H9 (cell line): ENCODE data around the gene BPIFB6. TPM values are rescaled to one million over a fixed set of nuclear protein-coding genes. Genes with fewer than 3 reads are reported as not detected.

Experiments used
- DNase-seq: peaks from one replicate; pipeline ENCODE4 v3.0.0-alpha.2; 2017
- H2AFZ ChIP-seq: one replicate; pipeline ENCODE4 v1.6.1; 2013; ENCODE audit warnings: mild to moderate bottlenecking, low read length, control low read depth, moderate library complexity
- H2AK5ac ChIP-seq: 2 replicates; pipeline ENCODE4 v1.6.1; 2013; ENCODE audit warnings: low read length, control low read depth, mixed read lengths; ENCODE audit not compliant: insufficient read length
- H2BK120ac ChIP-seq: one replicate; pipeline ENCODE4 v1.6.1; 2013; ENCODE audit warnings: low read depth, mild to moderate bottlenecking, low read length, control low read depth, inconsistent platforms; ENCODE audit not compliant: poor library complexity, severe bottlenecking
- H2BK12ac ChIP-seq: 2 replicates; pipeline ENCODE4 v1.6.1; 2013; ENCODE audit warnings: low read length, control low read depth, mixed read lengths, low read depth; ENCODE audit not compliant: insufficient read length
- H2BK15ac ChIP-seq: 2 replicates; pipeline ENCODE4 v1.6.1; 2013; ENCODE audit warnings: low read depth, low read length, control low read depth
- H2BK20ac ChIP-seq: one replicate; pipeline ENCODE4 v1.6.1; 2013; ENCODE audit warnings: low read depth, mild to moderate bottlenecking, low read length, control low read depth, inconsistent platforms; ENCODE audit not compliant: poor library complexity, severe bottlenecking
- H2BK5ac ChIP-seq: 2 replicates; pipeline ENCODE4 v1.6.1; 2013; ENCODE audit warnings: low read length, control low read depth, mixed read lengths; ENCODE audit not compliant: insufficient read length
- H3K14ac ChIP-seq: 2 replicates; pipeline ENCODE4 v1.6.1; 2013; ENCODE audit warnings: low read length, control low read depth; ENCODE audit not compliant: insufficient read depth
- H3K18ac ChIP-seq: 2 replicates; pipeline ENCODE4 v1.6.1; 2013; ENCODE audit warnings: low read depth, mild to moderate bottlenecking, mixed read lengths, low read length, control low read depth; ENCODE audit not compliant: insufficient read length
- H3K23ac ChIP-seq: 2 replicates; pipeline ENCODE4 v1.6.1; 2013; ENCODE audit warnings: low read length, control low read depth, mixed read lengths, low read depth; ENCODE audit not compliant: insufficient read length
- H3K23me2 ChIP-seq: 2 replicates; pipeline ENCODE4 v1.6.1; 2013; ENCODE audit warnings: low read depth, mild to moderate bottlenecking, mixed read lengths, low read length, control low read depth; ENCODE audit not compliant: insufficient read length, poor library complexity, severe bottlenecking
- H3K27ac ChIP-seq: 2 replicates; pipeline ENCODE4 v1.5.1; 2013; ENCODE audit warnings: low read length, control low read depth, mixed read lengths, low read depth; ENCODE audit not compliant: insufficient read length
- H3K27me3 ChIP-seq: 2 replicates; pipeline ENCODE4 v1.6.1; 2013; ENCODE audit warnings: low read length, control low read depth, inconsistent platforms; ENCODE audit not compliant: insufficient read depth
- H3K4ac ChIP-seq: 2 replicates; pipeline ENCODE4 v1.6.1; 2013; ENCODE audit warnings: low read depth, mild to moderate bottlenecking, control low read depth, inconsistent platforms, low read length, moderate library complexity
- H3K4me1 ChIP-seq: 2 replicates; pipeline ENCODE4 v1.6.1; 2013; ENCODE audit warnings: low read length, control low read depth, inconsistent platforms; ENCODE audit not compliant: insufficient read depth
- H3K4me2 ChIP-seq: 2 replicates; pipeline ENCODE4 v1.6.1; 2013; ENCODE audit warnings: low read length, control low read depth, mixed read lengths; ENCODE audit not compliant: insufficient read length, insufficient read depth
- H3K56ac ChIP-seq: 2 replicates; pipeline ENCODE4 v1.6.1; 2013; ENCODE audit warnings: low read depth, mild to moderate bottlenecking, mixed read lengths, low read length, control low read depth; ENCODE audit not compliant: insufficient read length
- H3K79me1 ChIP-seq: 2 replicates; pipeline ENCODE4 v1.6.1; 2013; ENCODE audit warnings: low read depth, mild to moderate bottlenecking, moderate library complexity, low read length, control low read depth, inconsistent platforms; ENCODE audit not compliant: insufficient read depth, poor library complexity, severe bottlenecking
- H3K79me2 ChIP-seq: 2 replicates; pipeline ENCODE4 v1.6.1; 2013; ENCODE audit warnings: low read length, control low read depth, inconsistent platforms; ENCODE audit not compliant: insufficient read depth
- H3K9ac ChIP-seq: 2 replicates; pipeline ENCODE4 v1.6.1; 2013; ENCODE audit warnings: low read length, control low read depth, mixed read lengths; ENCODE audit not compliant: insufficient read length; ENCODE audit errors: extremely low read depth
- H3K9me3 ChIP-seq: one replicate; pipeline ENCODE4 v1.6.1; 2013; ENCODE audit warnings: low read depth, low read length, inconsistent platforms; ENCODE audit not compliant: control insufficient read depth
- H3T11ph ChIP-seq: one replicate; pipeline ENCODE4 v1.6.1; 2013; ENCODE audit warnings: mild to moderate bottlenecking, low read length, control low read depth, inconsistent platforms
- H4K20me1 ChIP-seq: one replicate; pipeline ENCODE4 v1.6.1; 2013; ENCODE audit not compliant: control insufficient read depth, insufficient read length, insufficient read depth
- H4K5ac ChIP-seq: 2 replicates; pipeline ENCODE4 v1.6.1; 2013; ENCODE audit warnings: low read depth, mild to moderate bottlenecking, mixed read lengths, low read length, control low read depth; ENCODE audit not compliant: insufficient read length
- H4K8ac ChIP-seq: replicated peaks from 2 replicates; pipeline ENCODE4 v1.6.1; 2013; ENCODE audit warnings: low read length, control low read depth, mixed read lengths, low read depth; ENCODE audit not compliant: insufficient read length
- H4K91ac ChIP-seq: 2 replicates; pipeline ENCODE4 v1.6.1; 2013; ENCODE audit warnings: low read depth, mild to moderate bottlenecking, moderate library complexity, mixed read lengths, low read length, control low read depth; ENCODE audit not compliant: insufficient read length
- H3K27ac Mint-ChIP-seq, 3 experiments: 2 replicates in 2 of 3; 3 replicates in 1 of 3; pipeline ENCODE4 v1.8.0; 2020 to 2021; ENCODE audit warnings: mixed read lengths in 3 of 3, mild to moderate bottlenecking in 1 of 3, moderate library complexity in 1 of 3
- H3K27me3 Mint-ChIP-seq: 2 replicates; pipeline ENCODE4 v1.8.0; 2021; ENCODE audit warnings: low read depth, mild to moderate bottlenecking, moderate library complexity, mixed read lengths
- H3K36me3 Mint-ChIP-seq, 3 experiments: 2 replicates in 2 of 3; 3 replicates in 1 of 3; pipeline ENCODE4 v1.8.0; 2020 to 2021; ENCODE audit warnings: low read depth in 3 of 3, mixed read lengths in 3 of 3; ENCODE audit not compliant: insufficient read depth in 1 of 3
- H3K4me1 Mint-ChIP-seq, 2 experiments: 2 replicates each; pipeline ENCODE4 v1.8.0; 2020; ENCODE audit warnings: mixed read lengths in 2 of 2
- H3K4me3 Mint-ChIP-seq, 2 experiments: 2 replicates in 1 of 2; 3 replicates in 1 of 2; pipeline ENCODE4 v1.8.0; 2020 to 2021; ENCODE audit warnings: mild to moderate bottlenecking in 2 of 2, mixed read lengths in 2 of 2, moderate library complexity in 1 of 2
- H3K9me3 Mint-ChIP-seq, 2 experiments: 2 replicates in 1 of 2; 3 replicates in 1 of 2; pipeline ENCODE4 v1.8.0; 2020; ENCODE audit warnings: mild to moderate bottlenecking in 2 of 2, mixed read lengths in 2 of 2, moderate library complexity in 1 of 2
- total RNA-seq: library from RNA; stranded (reverse); gene quantifications from 2 replicates; pipeline ENCODE4 v1.2.1, GENCODE V29; 2021
- TF ChIP-seq, protein P1 (sequence below): fragments of 200-600 bp; sonication (generic); conservative IDR thresholded peaks from 3 replicates; pipeline ENCODE4 v1.8.0; 2021; ENCODE audit warnings: antibody characterized with exemption, mild to moderate bottlenecking

BPIFB6 gene
- total RNA-seq, 1 experiment from 2014 or later, result not detected

GRCh38 chr20:32995802-32996201, 35.6 kb upstream of the BPIFB6 start:
- no peaks in the 10 kb centered on the region for H3K36me3 Mint-ChIP-seq
- H2AFZ ChIP-seq, result no peak overlapping the region
- no peak overlapping the region for H2BK120ac ChIP-seq
- no peaks in the 10 kb centered on the region for H3K4me1 ChIP-seq
- H3K79me2 ChIP-seq, result no peaks in the 10 kb centered on the region
- no peaks in the 10 kb centered on the region for H3K23me2 ChIP-seq
- no peaks in the 10 kb centered on the region for H3K9me3 ChIP-seq
- no peak overlapping the region for H3K23ac ChIP-seq
- H3K9me3 Mint-ChIP-seq, result no peaks in the 10 kb centered on the region
- H3K9ac ChIP-seq, result no peak overlapping the region
- DNase-seq, result no peak
- no peak overlapping the region for H3T11ph ChIP-seq
- H4K20me1 ChIP-seq, result no peaks in the 10 kb centered on the region
- H4K8ac ChIP-seq, result no peak overlapping the region
- H3K14ac ChIP-seq, result no peak overlapping the region
- no peak overlapping the region for H3K27ac Mint-ChIP-seq
- no peak overlapping the region for H2BK20ac ChIP-seq
- H2AK5ac ChIP-seq, result no peak overlapping the region
- 0 out of 4 replicates have a peak, but pooled peaks cover 0 to 2% of the 10 kb centered on the region in 2 experiments for H3K4me1 Mint-ChIP-seq
- no peak overlapping the region for H3K4ac ChIP-seq
- no peak overlapping the region for H3K18ac ChIP-seq
- H3K79me1 ChIP-seq, result no peaks in the 10 kb centered on the region
- no peak overlapping the region for H3K27ac ChIP-seq
- no peak overlapping the region for H3K4me3 Mint-ChIP-seq
- no peak overlapping the region for H3K56ac ChIP-seq
- no peak overlapping the region for H4K5ac ChIP-seq
- H2BK5ac ChIP-seq, result no peak overlapping the region
- H3K27me3 Mint-ChIP-seq, result peaks cover 7% of the 10 kb centered on the region
- H3K4me2 ChIP-seq, result no peak overlapping the region
- TF ChIP-seq, protein P1, sequence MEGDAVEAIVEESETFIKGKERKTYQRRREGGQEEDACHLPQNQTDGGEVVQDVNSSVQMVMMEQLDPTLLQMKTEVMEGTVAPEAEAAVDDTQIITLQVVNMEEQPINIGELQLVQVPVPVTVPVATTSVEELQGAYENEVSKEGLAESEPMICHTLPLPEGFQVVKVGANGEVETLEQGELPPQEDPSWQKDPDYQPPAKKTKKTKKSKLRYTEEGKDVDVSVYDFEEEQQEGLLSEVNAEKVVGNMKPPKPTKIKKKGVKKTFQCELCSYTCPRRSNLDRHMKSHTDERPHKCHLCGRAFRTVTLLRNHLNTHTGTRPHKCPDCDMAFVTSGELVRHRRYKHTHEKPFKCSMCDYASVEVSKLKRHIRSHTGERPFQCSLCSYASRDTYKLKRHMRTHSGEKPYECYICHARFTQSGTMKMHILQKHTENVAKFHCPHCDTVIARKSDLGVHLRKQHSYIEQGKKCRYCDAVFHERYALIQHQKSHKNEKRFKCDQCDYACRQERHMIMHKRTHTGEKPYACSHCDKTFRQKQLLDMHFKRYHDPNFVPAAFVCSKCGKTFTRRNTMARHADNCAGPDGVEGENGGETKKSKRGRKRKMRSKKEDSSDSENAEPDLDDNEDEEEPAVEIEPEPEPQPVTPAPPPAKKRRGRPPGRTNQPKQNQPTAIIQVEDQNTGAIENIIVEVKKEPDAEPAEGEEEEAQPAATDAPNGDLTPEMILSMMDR, result peak; percentile 68
- no peak overlapping the region for H2BK15ac ChIP-seq
- no peak overlapping the region for H2BK12ac ChIP-seq
- H3K27me3 ChIP-seq, result no peaks in the 10 kb centered on the region
- H4K91ac ChIP-seq, result no peak overlapping the region
